Ectodermal cell (in vitro differentiated cells): ENCODE results near the gene SH3PXD2A.
"Not testable (repeated sequence)": the region's sequence is repeated elsewhere in the genome, so short reads cannot be mapped to it uniquely, and the experiment has no call there.

ENCODE experiments used
- H3K27ac ChIP-seq: 2 replicates; pipeline ENCODE4 v1.7.0; 2013; ENCODE audit warnings: mild to moderate bottlenecking, low read depth, low read length; ENCODE audit not compliant: insufficient read depth, poor library complexity, severe bottlenecking
- H3K27me3 ChIP-seq: 2 replicates; pipeline ENCODE4 v1.7.0; 2013; ENCODE audit warnings: mild to moderate bottlenecking, low read length; ENCODE audit not compliant: insufficient read depth, control insufficient read depth, poor library complexity, severe bottlenecking
- H3K36me3 ChIP-seq: one replicate; pipeline ENCODE4 v1.7.0; 2013; ENCODE audit warnings: low read length; ENCODE audit not compliant: control insufficient read depth, insufficient read depth
- H3K4me1 ChIP-seq: one replicate; pipeline ENCODE4 v1.7.0; 2013; ENCODE audit warnings: low read length; ENCODE audit not compliant: control insufficient read depth, insufficient read depth
- H3K4me3 ChIP-seq: 2 replicates; pipeline ENCODE4 v1.7.0; 2013; ENCODE audit warnings: low read depth, low read length, control low read depth; ENCODE audit not compliant: insufficient read depth
- H3K9me3 ChIP-seq: 2 replicates; pipeline ENCODE4 v1.7.0; 2013; ENCODE audit warnings: mild to moderate bottlenecking, low read length, moderate library complexity; ENCODE audit not compliant: control insufficient read depth
- WGBS, 2 experiments: methylation state at CpG; one replicate each; pipeline ENCODE4 v1.1.7; 2013; ENCODE audit warnings: missing lambda C conversion rate in 2 of 2; 5-methylcytosine and 5-hydroxymethylcytosine counted together

SH3PXD2A gene

GRCh38 chr10:103814626-103815370 lies 40.6 kb downstream of the SH3PXD2A start:
- H3K9me3 ChIP-seq, result no peaks in the 10 kb centered on the region
- no peak overlapping the region for H3K27ac ChIP-seq
- no peak overlapping the region for H3K4me3 ChIP-seq
- 74 to 81% methylated on average over 4 of the region's 4 CpGs for WGBS, 2 experiments
- no peaks in the 10 kb centered on the region for H3K27me3 ChIP-seq
- H3K4me1 ChIP-seq, result peaks cover 11% of the 10 kb centered on the region
- no peaks in the 10 kb centered on the region for H3K36me3 ChIP-seq

- H3K4me3 ChIP-seq, result no peak overlapping the region
- H3K9me3 ChIP-seq, result no peaks in the 10 kb centered on the region
- WGBS, 2 experiments, result 78 to 82% methylated on average over 7 of the region's 7 CpGs
- H3K36me3 ChIP-seq, result no peaks in the 10 kb centered on the region
- H3K4me1 ChIP-seq, result peaks cover 11% of the 10 kb centered on the region
- no peak overlapping the region for H3K27ac ChIP-seq
- no peaks in the 10 kb centered on the region for H3K27me3 ChIP-seq
These were observed 41.3 kb downstream of the SH3PXD2A start for GRCh38 chr10:103814105-103814504.

GRCh38 chr10:103813312-103813711 lies 42.1 kb downstream of the SH3PXD2A start:
- 93 to 97% methylated on average over 4 of the region's 4 CpGs for WGBS, 2 experiments
- H3K9me3 ChIP-seq, H3K36me3 ChIP-seq, H3K27me3 ChIP-seq, H3K27ac ChIP-seq, H3K4me1 ChIP-seq, H3K4me3 ChIP-seq: not testable (repeated sequence)

- Histone ChIP-seq H3K36me3 (no peaks in the 10 kb centered on the region), H3K4me1 (peaks cover 7% of the 10 kb centered on the region), H3K27me3 (peaks cover 3% of the 10 kb centered on the region), H3K4me3 (no peak overlapping the region), H3K27ac (no peak overlapping the region), H3K9me3 (no peaks in the 10 kb centered on the region)
- WGBS, 2 experiments, result 66 to 79% methylated on average over 4 of the region's 4 CpGs
These were observed 42.9 kb downstream of the SH3PXD2A start for GRCh38 chr10:103812432-103812831.

GRCh38 chr10:103812004-103812403 lies 43.4 kb downstream of the SH3PXD2A start:
- H3K27ac ChIP-seq, result no peak overlapping the region
- no peaks in the 10 kb centered on the region for H3K36me3 ChIP-seq
- no peaks in the 10 kb centered on the region for H3K9me3 ChIP-seq
- H3K4me3 ChIP-seq, result no peak overlapping the region
- peaks cover 7% of the 10 kb centered on the region for H3K4me1 ChIP-seq
- peaks cover 7% of the 10 kb centered on the region for H3K27me3 ChIP-seq
- 90 to 92% methylated on average over 3 of the region's 3 CpGs for WGBS, 2 experiments

GRCh38 chr10:103811463-103811862 lies 43.9 kb downstream of the SH3PXD2A start:
- no peaks in the 10 kb centered on the region for H3K36me3 ChIP-seq
- WGBS, 2 experiments, result 89% methylated on average over 6 of the region's 6 CpGs
- no peak overlapping the region for H3K4me3 ChIP-seq
- peaks cover 13% of the 10 kb centered on the region for H3K27me3 ChIP-seq
- H3K4me1 ChIP-seq, result peaks cover 7% of the 10 kb centered on the region
- no peak overlapping the region for H3K27ac ChIP-seq
- H3K9me3 ChIP-seq, result no peaks in the 10 kb centered on the region

GRCh38 chr10:103808780-103809179 lies 46.6 kb downstream of the SH3PXD2A start:
- Histone ChIP-seq H3K4me3 (no peak overlapping the region), H3K9me3 (no peaks in the 10 kb centered on the region), H3K4me1 (peaks cover 14% of the 10 kb centered on the region), H3K36me3 (no peaks in the 10 kb centered on the region), H3K27ac (no peak overlapping the region), H3K27me3 (peaks cover 22% of the 10 kb centered on the region)
- WGBS, 2 experiments, result 94 to 97% methylated on average over 1 to 2 of the region's 2 CpGs

GRCh38 chr10:103807996-103808395 lies 47.4 kb downstream of the SH3PXD2A start:
- no peak overlapping the region for H3K4me3 ChIP-seq
- no peak overlapping the region for H3K27ac ChIP-seq
- H3K9me3 ChIP-seq, result no peaks in the 10 kb centered on the region
- no peaks in the 10 kb centered on the region for H3K36me3 ChIP-seq
- peaks cover 27% of the 10 kb centered on the region for H3K27me3 ChIP-seq
- WGBS, 2 experiments, result 89 to 90% methylated on average over 6 of the region's 6 CpGs
- H3K4me1 ChIP-seq, result peaks cover 14% of the 10 kb centered on the region

GRCh38 chr10:103806395-103807187 lies 48.8 kb downstream of the SH3PXD2A start:
- Histone ChIP-seq H3K9me3 (no peaks in the 10 kb centered on the region), H3K36me3 (no peaks in the 10 kb centered on the region), H3K27me3 (peaks cover 27% of the 10 kb centered on the region), H3K27ac (no peak overlapping the region), H3K4me1 (peaks cover 8% of the 10 kb centered on the region), H3K4me3 (no peak overlapping the region)
- WGBS, 2 experiments, result 96% methylated on average over 12 of the region's 12 CpGs

GRCh38 chr10:103805781-103806180 lies 49.6 kb downstream of the SH3PXD2A start:
- H3K36me3 ChIP-seq, result no peaks in the 10 kb centered on the region
- H3K27me3 ChIP-seq, result peaks cover 27% of the 10 kb centered on the region
- 93 to 94% methylated on average over 6 of the region's 6 CpGs for WGBS, 2 experiments
- peaks cover 8% of the 10 kb centered on the region for H3K4me1 ChIP-seq
- no peaks in the 10 kb centered on the region for H3K9me3 ChIP-seq
- H3K4me3 ChIP-seq, result no peak overlapping the region
- H3K27ac ChIP-seq, result no peak overlapping the region
